ENCODE data around the gene ELP4. TPM values are rescaled to one million over a fixed set of nuclear protein-coding genes. Genes with fewer than 3 reads are reported as not detected.

The ELP4 gene
- total RNA-seq, 1 experiment from 2014 or later = 15.2 TPM

- Histone ChIP-seq H3K4me2 (ENCODE audit: insufficient read depth, insufficient read length, low read length) (no peak overlapping the region), H2AK5ac (ENCODE audit: insufficient read length, low read length) (no peak overlapping the region), H2BK12ac (ENCODE audit: insufficient read length, low read depth, low read length) (no peak overlapping the region), H2BK5ac (ENCODE audit: insufficient read length, low read length) (no peak overlapping the region), H3K23ac (ENCODE audit: insufficient read length, low read depth, low read length) (no peak overlapping the region), H3K9me3 (ENCODE audit: control insufficient read depth, low read depth, low read length) (no peaks in the 10 kb centered on the region), H2BK15ac (ENCODE audit: low read depth, low read length) (no peak overlapping the region), H3K14ac (ENCODE audit: insufficient read depth, low read length) (no peak overlapping the region), H3K23me2 (ENCODE audit: insufficient read length, low read depth, low read length, poor library complexity, severe bottlenecking) (peaks cover 10% of the 10 kb centered on the region), H3K56ac (ENCODE audit: insufficient read length, low read depth, low read length) (no peak overlapping the region), H4K20me1 (ENCODE audit: control insufficient read depth, insufficient read depth, insufficient read length) (no peaks in the 10 kb centered on the region), H3T11ph (ENCODE audit: low read length) (no peak overlapping the region), H3K79me1 (ENCODE audit: insufficient read depth, low read depth, low read length, poor library complexity, severe bottlenecking) (no peaks in the 10 kb centered on the region), H2BK20ac (ENCODE audit: low read depth, low read length, poor library complexity, severe bottlenecking) (no peak overlapping the region), H3K18ac (ENCODE audit: insufficient read length, low read depth, low read length) (no peak overlapping the region), H3K9ac (ENCODE audit: extremely low read depth, insufficient read length, low read length) (no peak overlapping the region), H4K91ac (ENCODE audit: insufficient read length, low read depth, low read length) (no peak overlapping the region), H4K8ac (replicated peaks; ENCODE audit: insufficient read length, low read depth, low read length) (no peak overlapping the region), H2AFZ (ENCODE audit: low read length) (no peak overlapping the region), H3K4me1 (ENCODE audit: insufficient read depth, low read length) (no peaks in the 10 kb centered on the region), H3K27ac (ENCODE audit: insufficient read length, low read depth, low read length) (no peak overlapping the region), H3K79me2 (ENCODE audit: insufficient read depth, low read length) (no peaks in the 10 kb centered on the region), H3K4ac (ENCODE audit: low read depth, low read length) (no peak overlapping the region), H4K5ac (ENCODE audit: insufficient read length, low read depth, low read length) (no peak overlapping the region), H3K27me3 (ENCODE audit: insufficient read depth, low read length) (peaks cover 49% of the 10 kb centered on the region), H2BK120ac (ENCODE audit: low read depth, low read length, poor library complexity, severe bottlenecking) (no peak overlapping the region)
- Mint-ChIP-seq H3K27ac (no peak overlapping the region), H3K4me3 (no peak overlapping the region), H3K27me3 (ENCODE audit: low read depth) (peaks cover 84% of the 10 kb centered on the region), H3K4me1 (peaks cover 15 to 38% of the 10 kb centered on the region in 2 experiments), H3K9me3 (peaks cover 0 to 3% of the 10 kb centered on the region in 2 experiments; a peak in 2 of 5 replicates), H3K36me3 (ENCODE audit: insufficient read depth in 1 of 3, low read depth in 3 of 3) (no peaks in the 10 kb centered on the region)
- no peak for TF ChIP-seq CTCF (conservative IDR thresholded peaks at IDR 0.05)
- WGBS (ENCODE audit: extremely low coverage, insufficient read length, low lambda C conversion rate) = no CpG with 5 or more reads among the region's 22 CpGs
- DNase-seq = no peak
Observed at GRCh38 chr11:31795706-31796498, 286.3 kb downstream of the ELP4 start.

Measured in H9 (cell line).